DMS79 (cell line): ENCODE results near the gene DAB1.

Experiments
- DNase-seq: peaks from one replicate; lab custom pipeline; 2025; lab: John Stamatoyannopoulos, UW

DAB1 gene

GRCh38 chr1:57020216-57020615 lies 403.6 kb downstream of the DAB1 start:
- no peak for DNase-seq

GRCh38 chr1:57019236-57019839 lies 404.5 kb downstream of the DAB1 start:
- DNase-seq, result no peak

- DNase-seq, result no peak
Observed at GRCh38 chr1:57018119-57018518, 405.7 kb downstream of the DAB1 start.

- DNase-seq, result no peak
Observed at GRCh38 chr1:57017717-57018116, 406.1 kb downstream of the DAB1 start.

- DNase-seq, result no peak
Observed at GRCh38 chr1:57017200-57017599, 406.7 kb downstream of the DAB1 start.

- DNase-seq, result no peak
Observed at GRCh38 chr1:57015071-57015470, 408.8 kb downstream of the DAB1 start.

GRCh38 chr1:57013522-57013921 lies 410.3 kb downstream of the DAB1 start:
- DNase-seq, result no peak

- no peak for DNase-seq
Observed at GRCh38 chr1:57012315-57012714, 411.5 kb downstream of the DAB1 start.

- no peak for DNase-seq
Observed at GRCh38 chr1:57010511-57010910, 413.3 kb downstream of the DAB1 start.

- no peak for DNase-seq
Observed at GRCh38 chr1:57007948-57008347, 415.9 kb downstream of the DAB1 start.

- DNase-seq, result no peak
Observed at GRCh38 chr1:57007472-57007871, 416.4 kb downstream of the DAB1 start.

GRCh38 chr1:57003398-57004139 lies 420.3 kb downstream of the DAB1 start:
- DNase-seq, result no peak

GRCh38 chr1:56995414-56996100 lies 428.3 kb downstream of the DAB1 start:
- no peak for DNase-seq

GRCh38 chr1:56993475-56993874 lies 430.4 kb downstream of the DAB1 start:
- no peak for DNase-seq

- DNase-seq, result no peak
Observed at GRCh38 chr1:56992318-56993125, 431.3 kb downstream of the DAB1 start.

GRCh38 chr1:56991576-56991975 lies 432.3 kb downstream of the DAB1 start:
- DNase-seq, result no peak

GRCh38 chr1:56986397-56986796 lies 437.5 kb downstream of the DAB1 start:
- DNase-seq, result no peak

- no peak for DNase-seq
Observed at GRCh38 chr1:56985857-56986256, 438.0 kb downstream of the DAB1 start.

GRCh38 chr1:56983484-56983883 lies 440.4 kb downstream of the DAB1 start:
- no peak for DNase-seq

GRCh38 chr1:56979986-56980755 lies 443.7 kb downstream of the DAB1 start:
- DNase-seq, result no peak

- no peak for DNase-seq
Observed at GRCh38 chr1:56978819-56979218, 445.0 kb downstream of the DAB1 start.

GRCh38 chr1:56977910-56978309 lies 445.9 kb downstream of the DAB1 start:
- no peak for DNase-seq
